Anterior cingulate cortex (tissue), 58 donors: ENCODE data around the gene TMEM17.

Experiments used
- DNase-seq, 58 donors: peaks; one replicate each; lab custom pipeline; 2025; lab: John Stamatoyannopoulos, UW

TMEM17 gene

GRCh38 chr2:62459106-62459505 lies 46.9 kb downstream of the TMEM17 start:
- no peak for DNase-seq

DNA sequence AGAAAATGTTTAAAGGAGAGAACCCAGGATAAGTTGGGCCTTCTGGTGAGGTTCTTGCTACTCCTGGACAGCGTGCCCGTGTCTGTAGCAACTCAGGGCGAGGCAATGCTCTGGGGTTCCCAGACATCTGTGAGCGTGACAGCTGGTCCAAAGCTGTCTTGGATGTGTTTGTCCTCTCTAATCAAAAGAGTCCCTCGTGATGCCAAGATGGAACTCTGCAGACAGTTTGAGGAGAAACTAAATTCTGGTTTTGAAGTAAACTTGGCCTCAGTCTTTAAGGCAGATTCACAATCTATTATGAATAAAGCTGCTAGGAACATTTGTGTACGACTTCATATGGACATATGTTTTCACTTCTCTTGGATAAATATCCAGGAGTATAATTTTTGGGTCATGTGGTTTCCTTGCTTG lies 47.3 kb downstream of the TMEM17 start:
- DNase-seq: no peak

DNA sequence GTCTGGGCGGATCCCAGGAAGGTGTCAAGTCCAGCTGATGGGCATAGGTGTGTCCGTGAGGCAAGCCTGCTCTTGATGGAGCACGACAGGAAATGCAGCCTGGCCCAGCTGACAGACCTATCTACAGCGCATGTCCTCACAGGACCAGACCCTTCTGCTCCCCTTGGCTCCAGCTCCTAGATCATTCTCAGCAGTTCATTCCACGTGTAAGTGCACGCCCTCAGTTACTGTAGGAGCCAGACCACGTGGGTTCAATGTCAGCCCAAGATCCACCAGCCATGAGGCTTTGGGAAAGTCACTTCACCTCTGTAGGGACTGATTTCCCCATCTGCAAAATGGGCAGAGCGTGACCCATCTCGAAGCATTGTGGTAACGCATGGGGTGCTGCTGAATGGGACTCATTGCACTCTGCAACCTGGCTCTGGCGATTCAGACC lies 47.8 kb downstream of the TMEM17 start:
- no peak for DNase-seq

DNA sequence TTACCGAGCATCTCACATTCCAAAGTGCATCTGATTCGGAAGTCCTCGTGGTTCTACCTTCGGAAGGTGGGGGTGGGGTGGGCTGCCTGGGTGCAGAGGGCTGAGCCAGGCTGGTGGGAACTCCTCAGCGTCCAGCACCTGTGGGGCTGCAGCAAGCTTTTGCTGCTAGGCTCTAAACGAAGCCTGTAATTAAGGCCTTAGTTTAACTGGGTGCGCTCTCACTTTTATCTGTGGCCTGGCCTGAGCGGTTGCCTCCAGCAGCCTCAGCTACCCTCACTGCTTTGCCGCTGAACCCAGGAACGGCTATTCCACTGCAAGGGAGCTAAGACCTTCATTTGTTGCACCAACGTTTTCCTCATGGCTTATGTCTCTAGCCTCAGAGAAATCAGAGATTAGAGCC lies 48.4 kb downstream of the TMEM17 start:
- no peak for DNase-seq

DNA sequence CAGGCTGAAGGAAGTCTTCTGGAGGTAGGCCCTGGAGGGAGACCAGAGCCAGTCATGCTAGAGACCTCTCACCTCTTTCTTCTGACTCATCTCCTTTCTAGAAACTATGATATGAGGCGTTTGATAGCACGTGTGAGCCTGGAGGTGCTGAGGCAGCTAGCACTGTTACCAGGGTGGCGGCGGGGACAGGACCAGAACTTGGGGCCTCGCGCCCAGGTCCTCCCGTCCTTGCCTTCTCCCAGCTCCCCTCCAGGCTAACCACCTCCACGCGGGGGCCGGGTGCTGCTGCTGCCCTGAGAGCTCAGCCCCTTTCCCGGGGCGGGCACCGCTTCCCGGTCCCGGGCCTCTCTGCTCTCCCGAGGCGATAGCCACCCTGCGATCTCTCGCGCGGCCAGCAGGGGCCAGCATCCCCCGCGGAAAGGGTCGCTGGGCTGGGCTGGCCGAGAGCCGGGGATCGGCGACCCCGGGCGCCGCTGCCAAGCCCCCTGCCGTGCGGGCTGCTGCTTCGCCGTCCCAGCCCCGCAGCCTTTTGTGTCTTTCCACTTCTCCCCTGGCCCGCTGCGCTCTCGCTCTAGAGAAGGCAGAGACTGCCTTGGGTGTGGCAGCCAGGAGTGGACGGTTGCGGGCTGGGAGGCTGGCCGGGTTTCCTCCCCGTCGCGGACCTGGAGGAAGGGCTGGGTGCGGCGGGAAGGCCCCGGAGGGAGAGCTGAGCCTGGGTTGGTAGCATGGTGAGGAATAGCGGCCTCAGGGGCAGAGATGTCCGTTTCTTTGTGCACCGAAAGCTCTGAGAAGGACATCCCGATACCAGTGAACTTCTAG lies 49.1 kb downstream of the TMEM17 start:
- DNase-seq: peak in 55 of 58 donors; percentile 8 to 77 (median 58)

GRCh38 chr2:62455957-62456692 lies 49.9 kb downstream of the TMEM17 start:
- no peak for DNase-seq

DNA sequence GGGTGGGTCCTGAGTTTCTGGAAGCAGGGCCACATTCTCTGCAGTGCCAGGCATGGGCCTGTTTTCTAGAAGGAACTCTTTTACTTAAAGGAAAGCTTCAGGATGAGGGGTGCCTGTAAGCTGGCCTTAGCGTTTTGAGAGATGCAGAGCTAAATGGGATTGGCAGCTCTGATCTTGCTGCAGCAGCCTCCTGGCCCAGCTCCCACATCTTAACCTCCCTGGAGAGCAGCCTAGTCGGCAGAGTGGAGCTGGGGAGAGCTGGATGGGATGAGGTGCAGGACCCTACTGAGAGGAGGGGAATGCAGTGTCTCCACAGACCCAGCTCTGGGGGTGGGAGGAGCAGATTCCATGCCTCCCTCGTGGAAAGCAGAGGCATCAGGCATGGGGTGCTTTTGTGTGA lies 52.0 kb downstream of the TMEM17 start:
- no peak for DNase-seq

DNA sequence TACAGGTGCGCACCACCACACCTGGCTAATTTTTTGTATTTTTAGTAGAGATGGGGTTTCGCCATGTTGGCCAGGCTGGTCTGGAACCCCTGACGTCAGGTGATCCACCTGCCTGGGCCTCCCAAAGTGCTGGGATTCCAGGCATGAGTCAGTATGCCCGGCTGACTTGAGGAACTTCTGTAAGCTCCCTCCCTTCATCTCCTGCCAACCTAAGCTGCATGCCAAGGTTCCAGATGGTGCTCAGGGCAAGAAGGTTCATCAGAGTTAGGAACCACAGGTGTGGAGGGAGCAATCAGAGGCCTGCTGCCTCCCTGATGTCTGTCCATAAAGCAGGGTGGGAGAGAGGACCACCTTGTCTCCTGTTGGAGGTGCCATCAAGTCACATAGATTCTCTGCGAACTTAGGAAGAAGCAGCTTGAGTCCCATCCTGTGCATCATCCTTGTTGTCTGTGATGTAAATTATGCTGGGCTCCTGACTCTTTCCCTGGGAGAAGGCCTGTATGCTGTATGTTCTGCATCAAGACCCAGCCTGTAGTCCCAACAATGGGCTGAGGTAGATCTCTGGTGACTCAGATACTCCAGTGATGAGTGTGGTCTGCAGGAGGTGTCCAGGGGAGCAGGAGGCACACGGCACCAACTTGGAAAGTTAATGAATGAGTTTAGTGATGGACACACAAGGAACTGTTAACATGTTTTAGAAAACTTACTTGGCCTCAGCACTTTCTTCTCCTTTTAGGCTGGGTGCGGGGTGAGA lies 53.1 kb downstream of the TMEM17 start:
- no peak for DNase-seq

GRCh38 chr2:62450716-62451191 lies 55.2 kb downstream of the TMEM17 start:
- no peak for DNase-seq
